H9 (cell line): Measurements from ENCODE around the gene DIAPH3. TPM values are rescaled to one million over a fixed set of nuclear protein-coding genes. Genes with fewer than 3 reads are reported as not detected.

Experiments used
- DNase-seq: peaks from one replicate; pipeline ENCODE4 v3.0.0-alpha.2; 2017
- H2AFZ ChIP-seq: one replicate; pipeline ENCODE4 v1.6.1; 2013; ENCODE audit warnings: mild to moderate bottlenecking, low read length, control low read depth, moderate library complexity
- H2AK5ac ChIP-seq: 2 replicates; pipeline ENCODE4 v1.6.1; 2013; ENCODE audit warnings: low read length, control low read depth, mixed read lengths; ENCODE audit not compliant: insufficient read length
- H2BK120ac ChIP-seq: one replicate; pipeline ENCODE4 v1.6.1; 2013; ENCODE audit warnings: low read depth, mild to moderate bottlenecking, low read length, control low read depth, inconsistent platforms; ENCODE audit not compliant: poor library complexity, severe bottlenecking
- H2BK12ac ChIP-seq: 2 replicates; pipeline ENCODE4 v1.6.1; 2013; ENCODE audit warnings: low read length, control low read depth, mixed read lengths, low read depth; ENCODE audit not compliant: insufficient read length
- H2BK15ac ChIP-seq: 2 replicates; pipeline ENCODE4 v1.6.1; 2013; ENCODE audit warnings: low read depth, low read length, control low read depth
- H2BK20ac ChIP-seq: one replicate; pipeline ENCODE4 v1.6.1; 2013; ENCODE audit warnings: low read depth, mild to moderate bottlenecking, low read length, control low read depth, inconsistent platforms; ENCODE audit not compliant: poor library complexity, severe bottlenecking
- H2BK5ac ChIP-seq: 2 replicates; pipeline ENCODE4 v1.6.1; 2013; ENCODE audit warnings: low read length, control low read depth, mixed read lengths; ENCODE audit not compliant: insufficient read length
- H3K14ac ChIP-seq: 2 replicates; pipeline ENCODE4 v1.6.1; 2013; ENCODE audit warnings: low read length, control low read depth; ENCODE audit not compliant: insufficient read depth
- H3K18ac ChIP-seq: 2 replicates; pipeline ENCODE4 v1.6.1; 2013; ENCODE audit warnings: low read depth, mild to moderate bottlenecking, mixed read lengths, low read length, control low read depth; ENCODE audit not compliant: insufficient read length
- H3K23ac ChIP-seq: 2 replicates; pipeline ENCODE4 v1.6.1; 2013; ENCODE audit warnings: low read length, control low read depth, mixed read lengths, low read depth; ENCODE audit not compliant: insufficient read length
- H3K23me2 ChIP-seq: 2 replicates; pipeline ENCODE4 v1.6.1; 2013; ENCODE audit warnings: low read depth, mild to moderate bottlenecking, mixed read lengths, low read length, control low read depth; ENCODE audit not compliant: insufficient read length, poor library complexity, severe bottlenecking
- H3K27ac ChIP-seq: 2 replicates; pipeline ENCODE4 v1.5.1; 2013; ENCODE audit warnings: low read length, control low read depth, mixed read lengths, low read depth; ENCODE audit not compliant: insufficient read length
- H3K27me3 ChIP-seq: 2 replicates; pipeline ENCODE4 v1.6.1; 2013; ENCODE audit warnings: low read length, control low read depth, inconsistent platforms; ENCODE audit not compliant: insufficient read depth
- H3K4ac ChIP-seq: 2 replicates; pipeline ENCODE4 v1.6.1; 2013; ENCODE audit warnings: low read depth, mild to moderate bottlenecking, control low read depth, inconsistent platforms, low read length, moderate library complexity
- H3K4me1 ChIP-seq: 2 replicates; pipeline ENCODE4 v1.6.1; 2013; ENCODE audit warnings: low read length, control low read depth, inconsistent platforms; ENCODE audit not compliant: insufficient read depth
- H3K4me2 ChIP-seq: 2 replicates; pipeline ENCODE4 v1.6.1; 2013; ENCODE audit warnings: low read length, control low read depth, mixed read lengths; ENCODE audit not compliant: insufficient read length, insufficient read depth
- H3K56ac ChIP-seq: 2 replicates; pipeline ENCODE4 v1.6.1; 2013; ENCODE audit warnings: low read depth, mild to moderate bottlenecking, mixed read lengths, low read length, control low read depth; ENCODE audit not compliant: insufficient read length
- H3K79me1 ChIP-seq: 2 replicates; pipeline ENCODE4 v1.6.1; 2013; ENCODE audit warnings: low read depth, mild to moderate bottlenecking, moderate library complexity, low read length, control low read depth, inconsistent platforms; ENCODE audit not compliant: insufficient read depth, poor library complexity, severe bottlenecking
- H3K79me2 ChIP-seq: 2 replicates; pipeline ENCODE4 v1.6.1; 2013; ENCODE audit warnings: low read length, control low read depth, inconsistent platforms; ENCODE audit not compliant: insufficient read depth
- H3K9ac ChIP-seq: 2 replicates; pipeline ENCODE4 v1.6.1; 2013; ENCODE audit warnings: low read length, control low read depth, mixed read lengths; ENCODE audit not compliant: insufficient read length; ENCODE audit errors: extremely low read depth
- H3K9me3 ChIP-seq: one replicate; pipeline ENCODE4 v1.6.1; 2013; ENCODE audit warnings: low read depth, low read length, inconsistent platforms; ENCODE audit not compliant: control insufficient read depth
- H3T11ph ChIP-seq: one replicate; pipeline ENCODE4 v1.6.1; 2013; ENCODE audit warnings: mild to moderate bottlenecking, low read length, control low read depth, inconsistent platforms
- H4K20me1 ChIP-seq: one replicate; pipeline ENCODE4 v1.6.1; 2013; ENCODE audit not compliant: control insufficient read depth, insufficient read length, insufficient read depth
- H4K5ac ChIP-seq: 2 replicates; pipeline ENCODE4 v1.6.1; 2013; ENCODE audit warnings: low read depth, mild to moderate bottlenecking, mixed read lengths, low read length, control low read depth; ENCODE audit not compliant: insufficient read length
- H4K8ac ChIP-seq: replicated peaks from 2 replicates; pipeline ENCODE4 v1.6.1; 2013; ENCODE audit warnings: low read length, control low read depth, mixed read lengths, low read depth; ENCODE audit not compliant: insufficient read length
- H4K91ac ChIP-seq: 2 replicates; pipeline ENCODE4 v1.6.1; 2013; ENCODE audit warnings: low read depth, mild to moderate bottlenecking, moderate library complexity, mixed read lengths, low read length, control low read depth; ENCODE audit not compliant: insufficient read length
- H3K27ac Mint-ChIP-seq, 3 experiments: 2 replicates in 2 of 3; 3 replicates in 1 of 3; pipeline ENCODE4 v1.8.0; 2020 to 2021; ENCODE audit warnings: mixed read lengths in 3 of 3, mild to moderate bottlenecking in 1 of 3, moderate library complexity in 1 of 3
- H3K27me3 Mint-ChIP-seq: 2 replicates; pipeline ENCODE4 v1.8.0; 2021; ENCODE audit warnings: low read depth, mild to moderate bottlenecking, moderate library complexity, mixed read lengths
- H3K36me3 Mint-ChIP-seq, 3 experiments: 2 replicates in 2 of 3; 3 replicates in 1 of 3; pipeline ENCODE4 v1.8.0; 2020 to 2021; ENCODE audit warnings: low read depth in 3 of 3, mixed read lengths in 3 of 3; ENCODE audit not compliant: insufficient read depth in 1 of 3
- H3K4me1 Mint-ChIP-seq, 2 experiments: 2 replicates each; pipeline ENCODE4 v1.8.0; 2020; ENCODE audit warnings: mixed read lengths in 2 of 2
- H3K4me3 Mint-ChIP-seq, 2 experiments: 2 replicates in 1 of 2; 3 replicates in 1 of 2; pipeline ENCODE4 v1.8.0; 2020 to 2021; ENCODE audit warnings: mild to moderate bottlenecking in 2 of 2, mixed read lengths in 2 of 2, moderate library complexity in 1 of 2
- H3K9me3 Mint-ChIP-seq, 2 experiments: 2 replicates in 1 of 2; 3 replicates in 1 of 2; pipeline ENCODE4 v1.8.0; 2020; ENCODE audit warnings: mild to moderate bottlenecking in 2 of 2, mixed read lengths in 2 of 2, moderate library complexity in 1 of 2
- WGBS: extraction: QIAGEN DNeasy Blood & Tissue Kit; methylation state at CpG from one replicate; pipeline ENCODE4 v1.1.7; 2013; ENCODE audit warnings: missing lambda C conversion rate, low lambda C conversion rate, mixed read lengths; ENCODE audit not compliant: insufficient read length; ENCODE audit errors: extremely low coverage; 5-methylcytosine and 5-hydroxymethylcytosine counted together
- total RNA-seq: library from RNA; stranded (reverse); gene quantifications from 2 replicates; pipeline ENCODE4 v1.2.1, GENCODE V29; 2021
- TF ChIP-seq, protein P1 (sequence below): fragments of 200-600 bp; sonication (generic); conservative IDR thresholded peaks from 3 replicates; pipeline ENCODE4 v1.8.0; 2021; ENCODE audit warnings: antibody characterized with exemption, mild to moderate bottlenecking

The DIAPH3 gene
- total RNA-seq, 1 experiment from 2014 or later, result 23.1 TPM

DNA sequence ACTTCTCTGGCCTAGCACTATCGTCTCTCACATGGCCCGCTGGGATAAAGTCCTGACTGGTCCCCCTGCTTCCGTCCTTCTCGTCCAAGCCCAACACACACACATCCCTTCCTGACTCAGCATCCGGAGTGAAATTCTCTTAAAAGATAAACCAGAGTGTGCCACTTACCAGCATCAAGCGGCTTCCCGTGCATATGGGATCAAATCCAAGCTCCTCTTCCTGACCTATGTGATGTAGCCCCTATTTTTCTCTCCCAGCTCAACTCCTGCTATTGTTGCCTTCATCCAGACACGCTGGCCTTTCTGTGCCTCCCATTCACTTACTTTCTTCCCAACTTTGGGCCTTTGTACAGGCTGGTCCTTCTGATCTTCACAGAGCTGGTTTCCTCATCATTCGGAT is 530.4 kb downstream of the DIAPH3 start:
- WGBS, result no CpG with 5 or more reads among the region's 9 CpGs
- no peak overlapping the region for H2AFZ ChIP-seq
- H3K27ac ChIP-seq, result no peak overlapping the region

More for the DNA sequence above, 530.4 kb downstream of the DIAPH3 start:
- Histone ChIP-seq H2BK5ac (no peak overlapping the region), H3K23ac (no peak overlapping the region), H3K56ac (no peak overlapping the region), H3K9ac (no peak overlapping the region), H3K79me1 (no peaks in the 10 kb centered on the region), H2BK12ac (no peak overlapping the region), H3T11ph (no peak overlapping the region), H3K4ac (no peak overlapping the region), H2AK5ac (no peak overlapping the region), H3K18ac (no peak overlapping the region), H4K5ac (no peak overlapping the region), H4K8ac (no peak overlapping the region), H4K91ac (no peak overlapping the region), H3K9me3 (no peaks in the 10 kb centered on the region), H3K4me1 (0 out of 2 replicates have a peak, but pooled peaks cover 4% of the 10 kb centered on the region), H3K23me2 (no peaks in the 10 kb centered on the region), H2BK15ac (no peak overlapping the region), H3K4me2 (no peak overlapping the region), H3K27me3 (no peaks in the 10 kb centered on the region), H3K14ac (no peak overlapping the region), H2BK120ac (no peak overlapping the region), H2BK20ac (no peak overlapping the region), H3K79me2 (no peaks in the 10 kb centered on the region), H4K20me1 (no peaks in the 10 kb centered on the region)
- H3K27ac Mint-ChIP-seq, result no peak overlapping the region
- peaks cover 0 to 2% (median 0%) of the 10 kb centered on the region in 3 experiments; a peak in 2 of 7 replicates for H3K36me3 Mint-ChIP-seq
- H3K4me1 Mint-ChIP-seq, result peaks cover 11 to 13% of the 10 kb centered on the region in 2 experiments
- DNase-seq, result no peak
- H3K27me3 Mint-ChIP-seq, result no peaks in the 10 kb centered on the region; the same call in 1 of the 2 replicates
- TF ChIP-seq, protein P1, sequence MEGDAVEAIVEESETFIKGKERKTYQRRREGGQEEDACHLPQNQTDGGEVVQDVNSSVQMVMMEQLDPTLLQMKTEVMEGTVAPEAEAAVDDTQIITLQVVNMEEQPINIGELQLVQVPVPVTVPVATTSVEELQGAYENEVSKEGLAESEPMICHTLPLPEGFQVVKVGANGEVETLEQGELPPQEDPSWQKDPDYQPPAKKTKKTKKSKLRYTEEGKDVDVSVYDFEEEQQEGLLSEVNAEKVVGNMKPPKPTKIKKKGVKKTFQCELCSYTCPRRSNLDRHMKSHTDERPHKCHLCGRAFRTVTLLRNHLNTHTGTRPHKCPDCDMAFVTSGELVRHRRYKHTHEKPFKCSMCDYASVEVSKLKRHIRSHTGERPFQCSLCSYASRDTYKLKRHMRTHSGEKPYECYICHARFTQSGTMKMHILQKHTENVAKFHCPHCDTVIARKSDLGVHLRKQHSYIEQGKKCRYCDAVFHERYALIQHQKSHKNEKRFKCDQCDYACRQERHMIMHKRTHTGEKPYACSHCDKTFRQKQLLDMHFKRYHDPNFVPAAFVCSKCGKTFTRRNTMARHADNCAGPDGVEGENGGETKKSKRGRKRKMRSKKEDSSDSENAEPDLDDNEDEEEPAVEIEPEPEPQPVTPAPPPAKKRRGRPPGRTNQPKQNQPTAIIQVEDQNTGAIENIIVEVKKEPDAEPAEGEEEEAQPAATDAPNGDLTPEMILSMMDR, result no peak
- H3K9me3 Mint-ChIP-seq, result no peaks in the 10 kb centered on the region
- no peak overlapping the region for H3K4me3 Mint-ChIP-seq
